Stimulated activated CD8-positive, alpha-beta memory T cell treated with anti-CD3 and anti-CD28 coated beads, Interleukin-15, amount 100 ng/mL, for 1 hour (primary cell): ENCODE results near the gene MTOR.
"Not testable (repeated sequence)": the region's sequence is repeated elsewhere in the genome, so short reads cannot be mapped to it uniquely, and the experiment has no call there.

Experiments
- DNase-seq: peaks from one replicate; pipeline ENCODE4 v3.0.0-alpha.2; 2020; ENCODE audit warnings: low read depth

Gene MTOR

DNA sequence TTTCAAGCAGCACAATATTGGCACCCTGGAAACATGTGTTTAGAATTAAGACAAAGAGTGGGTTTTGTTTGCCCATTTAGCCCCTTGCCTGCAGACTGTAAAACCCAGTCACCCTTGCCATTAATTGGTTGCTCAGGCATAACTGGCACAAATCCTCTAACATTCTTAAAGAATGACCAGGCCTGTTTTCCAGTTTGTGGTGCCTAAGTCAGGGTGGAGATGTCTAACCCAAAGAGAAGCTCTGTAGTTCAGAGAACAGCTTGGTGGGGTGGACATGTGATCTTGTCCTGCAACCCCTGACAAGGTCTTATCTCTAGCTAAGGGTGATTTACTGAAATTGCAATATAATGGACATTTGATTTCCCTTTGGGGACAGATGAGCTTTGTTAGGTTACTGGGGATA is 82.0 kb downstream of the MTOR start:
- no peak for DNase-seq

DNA sequence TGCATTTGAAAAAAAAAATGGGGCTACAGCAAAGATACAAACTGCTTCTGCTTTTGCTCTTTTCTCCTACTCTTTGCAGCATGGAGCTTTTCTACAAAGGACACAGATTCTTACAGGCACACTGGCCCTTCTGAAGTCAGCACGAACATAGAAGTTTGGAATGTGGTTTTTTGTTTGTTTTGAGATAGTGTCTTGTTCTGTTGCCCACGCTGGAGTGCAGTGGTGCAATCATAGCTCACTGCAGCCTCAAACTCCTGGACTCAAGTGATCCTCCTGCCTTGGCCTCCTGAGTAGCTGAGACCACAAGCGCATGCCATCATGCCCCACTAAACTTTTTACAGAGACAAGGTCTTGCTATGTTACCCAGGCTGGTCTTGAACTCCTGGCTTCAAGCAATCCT is 82.6 kb downstream of the MTOR start:
- not testable (repeated sequence) for DNase-seq

DNA sequence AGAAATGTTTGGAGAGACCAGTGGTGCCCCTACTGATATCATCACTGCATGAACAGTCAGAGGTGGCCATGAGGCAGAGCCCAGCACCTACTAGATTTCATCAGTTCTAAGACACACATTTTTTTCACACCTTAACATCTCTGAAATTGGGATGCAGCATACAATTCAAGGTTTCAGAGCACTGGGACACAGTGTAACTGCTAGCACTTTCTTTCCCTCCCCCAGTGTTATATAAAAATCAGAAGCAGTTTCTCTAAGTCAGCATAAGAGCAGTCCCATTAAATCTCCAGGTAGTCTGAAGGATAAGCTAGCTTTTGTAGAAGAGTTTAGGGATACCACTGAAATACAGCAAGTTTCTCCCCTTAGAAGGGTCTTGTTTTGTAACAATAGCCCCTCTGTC is 83.2 kb downstream of the MTOR start:
- DNase-seq = no peak

DNA sequence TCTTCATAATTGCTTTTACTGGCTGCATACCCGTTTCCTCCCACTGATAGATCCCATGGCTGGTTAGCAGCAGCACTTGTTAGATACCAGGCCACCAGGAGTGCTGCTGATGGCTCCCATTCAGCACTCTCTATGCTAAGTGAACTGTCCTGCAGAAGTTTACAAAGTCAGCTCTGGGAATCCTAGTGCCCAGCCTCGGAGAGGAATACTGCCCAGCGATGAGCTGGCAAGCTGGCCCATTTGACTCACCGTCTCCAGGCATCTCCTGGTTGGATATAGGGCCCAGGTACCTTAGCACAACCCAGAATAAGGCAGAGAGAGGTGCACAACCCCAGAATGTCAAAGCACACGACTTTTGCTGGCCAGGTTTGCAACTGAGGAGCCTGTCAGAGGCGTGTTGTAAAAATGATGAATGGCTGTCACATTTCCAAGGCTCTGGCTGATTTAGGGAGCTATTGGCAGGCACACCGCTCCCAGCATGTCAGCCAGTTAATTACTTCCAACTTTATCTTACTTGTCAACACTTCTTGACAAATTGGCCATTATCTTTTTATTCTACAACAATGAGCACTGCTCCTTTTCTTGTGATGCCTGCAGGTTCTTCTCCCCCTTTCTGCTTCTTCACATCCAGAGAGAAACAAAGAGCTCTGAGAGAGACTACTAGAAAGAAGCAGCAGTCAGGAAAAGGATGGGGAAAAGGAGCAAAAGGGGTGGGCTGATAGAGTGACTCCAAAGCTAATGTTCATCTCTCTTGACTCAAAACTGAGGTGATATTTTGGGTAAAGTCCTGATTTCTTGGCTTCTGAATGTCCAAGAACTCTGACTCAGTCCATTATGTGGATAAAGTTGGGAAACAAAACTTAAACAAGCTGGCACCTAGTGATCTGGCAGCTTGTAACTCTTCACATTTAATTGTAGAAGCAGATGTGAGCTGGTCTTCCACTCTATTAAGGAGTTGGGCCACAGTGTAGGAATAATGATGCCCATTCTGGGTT is 84.0 kb downstream of the MTOR start:
- DNase-seq = no peak

DNA sequence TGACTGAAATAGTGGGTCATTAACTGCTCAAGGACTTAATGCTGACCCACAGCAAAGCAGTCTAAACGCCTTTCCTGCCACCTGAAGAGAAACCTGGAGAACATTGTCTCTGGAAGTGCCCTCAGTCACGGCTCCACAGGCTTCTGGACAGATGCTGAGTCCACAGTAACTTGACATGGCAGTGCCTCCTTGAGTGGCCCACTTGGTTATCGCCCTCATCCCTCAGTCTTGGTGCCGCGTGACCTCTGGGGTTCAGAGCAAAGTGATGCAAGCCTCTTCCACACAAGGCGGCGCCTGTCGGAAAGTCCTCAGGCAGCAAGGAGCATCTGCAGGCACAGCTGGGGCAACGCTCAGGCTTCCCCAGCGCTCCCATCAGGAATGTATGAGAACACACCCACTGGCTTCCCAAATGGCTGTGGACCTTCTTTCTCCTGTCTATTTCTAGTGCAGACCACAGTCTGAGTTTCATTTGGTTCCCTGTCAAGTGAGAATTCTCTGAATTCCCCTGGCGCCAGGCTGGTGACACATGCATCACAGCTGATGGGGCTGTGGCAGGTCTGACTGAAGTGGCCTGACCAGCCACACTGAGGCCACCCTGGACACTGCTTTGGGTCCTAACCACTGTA is 86.2 kb downstream of the MTOR start:
- DNase-seq = no peak

DNA sequence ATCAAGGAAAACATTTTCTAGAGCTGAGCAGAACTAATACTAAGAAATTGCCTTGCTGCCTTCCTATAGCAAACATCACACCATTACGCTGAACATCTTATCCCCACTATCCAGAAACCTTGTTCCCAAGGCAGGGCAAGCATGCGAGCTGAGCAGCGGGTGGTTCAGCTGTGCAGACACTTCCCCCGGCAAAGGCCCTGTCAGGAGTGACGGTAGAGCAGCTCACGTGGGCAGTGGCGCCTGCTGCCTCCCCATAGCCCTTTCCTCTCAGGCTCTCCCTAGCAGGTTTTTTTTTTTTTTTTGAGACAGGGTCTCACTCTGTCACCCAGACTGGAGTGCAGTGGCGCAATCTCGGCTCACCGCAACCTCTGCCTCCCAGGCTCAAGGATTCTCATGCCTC is 86.9 kb downstream of the MTOR start:
- no peak for DNase-seq

DNA sequence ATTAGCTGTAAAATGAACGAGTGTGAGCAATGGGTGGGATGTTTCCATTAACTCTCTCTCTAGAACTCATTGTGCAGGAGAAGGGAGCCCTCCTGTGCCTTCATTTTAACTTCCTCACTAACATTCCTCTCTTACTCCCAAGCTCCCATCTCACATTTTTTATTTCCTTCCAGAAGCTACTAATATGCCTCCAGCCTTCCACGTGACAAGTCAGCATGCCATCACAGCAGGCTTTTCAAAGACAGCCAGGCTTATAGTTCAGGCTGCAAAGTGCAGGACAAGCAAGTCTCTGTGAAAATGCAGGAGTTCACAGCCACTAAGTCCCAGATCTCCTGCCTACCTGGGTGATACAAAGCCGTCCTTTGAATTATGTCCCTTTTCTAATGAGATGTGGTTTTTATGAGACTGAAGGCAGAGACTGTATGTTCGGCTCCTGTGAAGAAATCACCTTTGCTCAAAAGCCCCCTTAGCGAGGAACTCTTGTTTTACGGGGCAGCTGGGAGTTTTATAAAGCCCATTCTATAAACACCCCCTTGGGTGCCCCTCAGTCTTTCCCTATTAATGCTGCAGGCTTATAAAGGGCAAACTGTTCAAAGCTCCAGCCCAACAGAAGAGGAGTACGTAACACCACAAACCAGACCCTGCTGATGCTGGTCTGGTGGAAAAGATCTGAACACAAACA is 87.9 kb downstream of the MTOR start:
- no peak for DNase-seq

DNA sequence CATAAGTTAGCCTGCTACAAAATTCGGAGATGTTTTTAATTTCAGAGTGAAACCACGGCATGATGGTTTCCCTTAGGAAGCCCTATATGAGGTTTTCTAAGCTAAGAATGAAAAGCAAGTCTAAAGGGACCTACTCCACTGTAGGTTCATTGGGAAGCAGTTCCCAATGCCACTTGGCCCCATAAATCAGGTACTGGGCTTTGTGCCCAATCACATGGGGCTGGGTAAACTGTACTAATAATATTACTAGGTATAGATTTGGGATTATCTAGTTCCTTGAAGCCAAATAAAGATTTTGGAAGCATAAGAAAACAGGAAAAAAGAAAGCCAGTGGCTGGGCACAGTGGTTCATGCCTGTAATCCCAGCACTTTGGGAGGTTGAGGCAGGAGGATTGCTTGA is 92.2 kb downstream of the MTOR start:
- no peak for DNase-seq

DNA sequence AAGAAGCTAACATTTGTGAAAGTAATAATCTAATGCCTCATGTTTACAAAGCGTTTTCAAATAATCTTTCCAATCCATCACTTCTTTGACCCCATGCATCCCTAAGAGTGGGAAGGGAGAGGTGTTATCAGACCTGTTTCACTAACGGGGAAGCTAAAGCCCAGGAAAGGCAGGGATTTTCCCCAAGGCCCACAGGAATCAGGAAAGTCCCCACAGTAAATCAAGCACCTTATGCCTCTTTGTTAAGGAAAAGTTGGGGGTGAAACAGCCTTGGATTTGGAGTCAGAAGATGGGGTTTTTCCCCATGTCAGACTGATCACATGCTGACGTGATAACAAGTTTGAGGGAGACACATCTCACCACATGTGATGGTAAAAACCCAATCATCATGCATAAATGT is 93.1 kb downstream of the MTOR start:
- no peak for DNase-seq

DNA sequence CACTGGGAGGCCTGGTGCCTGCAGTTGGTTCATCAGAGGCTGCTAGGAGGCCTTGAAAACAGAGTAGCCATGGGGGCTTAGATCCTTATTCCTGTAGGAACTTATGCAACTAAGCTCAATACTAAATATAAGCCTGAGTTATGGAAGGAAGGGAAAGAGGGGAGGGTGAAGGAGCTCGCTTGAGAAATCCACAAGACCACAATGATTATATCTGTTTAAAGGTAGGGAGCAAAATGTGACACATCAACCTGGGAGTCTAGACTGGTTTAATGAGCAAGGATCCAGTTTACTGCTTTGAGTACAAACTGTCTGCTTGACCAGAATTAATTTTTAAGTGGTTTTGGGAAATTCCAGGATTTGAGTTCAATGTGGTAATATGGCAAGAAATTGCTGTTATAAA is 93.6 kb downstream of the MTOR start:
- no peak for DNase-seq

DNA sequence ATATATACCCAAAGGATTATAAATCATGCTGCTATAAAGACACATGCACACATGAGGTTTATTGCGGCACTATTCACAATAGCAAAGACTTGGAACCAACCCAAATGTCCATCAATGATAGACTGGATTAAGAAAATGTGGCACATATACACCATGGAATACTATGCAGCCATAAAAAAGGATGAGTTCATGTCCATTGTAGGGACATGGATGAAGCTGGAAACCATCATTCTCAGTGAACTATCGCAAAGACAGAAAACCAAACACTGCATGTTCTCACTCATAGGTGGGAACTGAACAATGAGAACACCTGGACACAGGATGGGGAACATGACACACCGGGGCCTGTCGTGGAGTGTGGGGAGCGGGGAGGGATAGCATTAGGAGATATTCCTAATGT is 95.6 kb downstream of the MTOR start:
- not testable (repeated sequence) for DNase-seq

DNA sequence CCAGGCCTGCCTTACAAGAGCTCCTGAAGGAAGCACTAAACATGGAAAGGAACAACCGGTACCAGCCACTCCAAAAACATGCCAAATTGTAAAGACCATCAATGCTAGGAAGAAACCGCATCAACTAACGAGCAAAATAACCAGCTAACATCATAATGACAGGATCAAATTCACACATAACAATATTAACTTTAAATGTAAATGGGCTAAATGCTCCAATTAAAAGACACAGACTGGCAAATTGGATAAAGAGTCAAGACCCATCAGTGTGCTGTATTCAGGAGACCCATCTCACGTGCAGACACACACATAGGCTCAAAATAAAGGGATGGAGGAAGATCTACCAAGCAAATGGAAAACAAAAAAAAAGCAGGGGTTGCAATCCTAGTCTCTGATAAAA is 99.6 kb downstream of the MTOR start:
- DNase-seq = not testable (repeated sequence)

DNA sequence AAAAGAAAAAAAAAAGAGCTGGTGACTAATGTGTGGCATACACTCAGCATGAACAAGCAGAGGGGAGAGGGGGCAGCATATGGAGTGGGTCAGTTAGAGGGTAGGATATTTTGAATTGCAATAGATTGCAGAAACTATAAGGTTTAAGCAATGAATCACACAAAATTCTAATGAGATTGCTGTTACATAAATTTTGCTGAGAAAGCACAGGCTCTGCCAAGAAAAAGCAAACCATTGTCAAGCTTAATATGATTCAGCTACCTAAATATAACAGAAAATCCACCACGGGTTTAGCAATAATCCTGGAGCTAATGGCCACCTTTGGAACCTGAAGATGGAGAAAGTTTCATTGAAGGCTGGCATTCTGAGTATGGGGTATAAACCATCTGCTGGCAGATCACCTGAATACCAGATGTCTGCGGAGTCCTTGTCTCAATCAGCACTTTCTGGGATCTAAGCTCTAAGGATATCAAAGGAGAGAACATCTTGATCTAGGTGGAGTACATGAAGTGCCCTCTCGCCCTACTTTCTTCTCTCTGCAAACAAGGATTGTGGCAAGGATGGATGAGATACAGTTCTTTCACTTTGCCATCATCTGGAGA is 103.5 kb downstream of the MTOR start:
- no peak for DNase-seq

DNA sequence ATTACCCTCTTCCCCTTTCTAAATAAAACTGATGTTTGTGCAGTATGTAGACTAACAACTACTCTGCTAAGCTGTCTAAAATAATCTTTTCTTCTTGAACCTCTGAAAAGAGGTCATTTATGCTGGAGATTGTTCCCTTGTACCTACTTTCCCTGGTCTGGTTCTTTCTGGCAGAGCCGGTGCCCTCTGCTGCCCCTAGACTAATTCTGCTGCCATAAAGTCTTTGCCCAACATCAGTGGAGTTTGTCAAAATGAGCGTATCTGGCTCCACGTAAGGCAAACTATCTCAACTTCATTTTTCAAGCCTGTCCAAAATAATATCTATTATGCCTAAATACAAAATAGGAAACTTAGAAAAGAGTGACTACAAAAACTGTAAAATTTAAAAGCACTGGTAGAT is 104.1 kb downstream of the MTOR start:
- no peak for DNase-seq

DNA sequence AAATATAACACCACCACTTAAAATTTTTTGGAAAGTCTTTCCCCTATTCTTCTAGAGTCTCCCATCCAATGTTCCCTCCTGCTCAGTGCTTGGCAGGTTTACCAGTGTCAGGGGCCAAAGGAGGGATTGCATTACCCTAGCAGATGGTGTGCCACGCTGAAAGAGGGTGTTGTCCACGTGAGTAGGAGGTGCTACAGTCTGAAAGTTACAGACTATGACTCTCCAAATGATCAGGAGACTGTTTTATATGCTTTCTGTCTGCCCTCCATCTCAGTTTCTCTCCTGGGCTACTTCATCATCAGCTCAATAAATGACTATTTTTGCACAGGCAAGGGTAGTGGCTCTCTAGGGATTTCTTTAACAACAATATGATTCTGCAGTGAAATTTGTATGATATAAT is 104.5 kb downstream of the MTOR start:
- DNase-seq = no peak

DNA sequence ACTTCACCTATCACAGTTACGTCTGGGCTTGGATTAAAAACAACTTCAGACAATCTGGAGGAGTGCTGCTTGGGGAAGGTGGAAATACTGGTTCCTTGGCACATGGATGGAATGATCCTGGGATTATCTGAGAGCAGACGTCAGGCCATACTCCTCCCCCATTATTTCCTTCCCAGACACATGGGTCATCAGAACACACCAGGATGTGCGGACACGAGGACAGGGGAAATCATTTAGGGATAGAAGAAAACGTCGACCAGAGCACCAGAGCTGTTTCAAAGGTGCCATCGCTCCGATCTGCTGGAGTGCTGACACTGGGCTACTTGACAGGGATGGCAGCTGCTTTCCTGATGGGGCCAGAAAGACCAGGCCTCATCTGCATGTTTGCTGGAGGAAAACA is 105.0 kb downstream of the MTOR start:
- no peak for DNase-seq

DNA sequence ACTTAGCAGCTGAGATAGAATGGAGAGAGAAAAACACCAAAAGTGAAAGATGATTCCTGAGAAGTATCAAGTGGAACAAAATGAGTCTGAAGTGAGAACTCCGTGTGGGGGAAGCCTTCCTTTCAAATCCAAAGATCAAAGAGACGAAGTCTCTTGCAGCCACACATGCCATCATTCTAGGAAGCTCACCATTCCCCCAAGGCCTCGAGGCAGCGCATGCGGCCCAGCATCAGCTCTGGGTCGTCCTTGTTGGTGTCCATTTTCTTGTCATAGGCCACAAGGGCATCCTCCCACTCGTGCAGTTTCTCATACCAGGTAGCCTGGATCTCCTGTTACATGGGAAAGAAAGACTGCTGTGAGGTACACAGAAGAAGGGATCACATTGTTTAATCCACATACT is 105.4 kb downstream of the MTOR start:
- no peak for DNase-seq

DNA sequence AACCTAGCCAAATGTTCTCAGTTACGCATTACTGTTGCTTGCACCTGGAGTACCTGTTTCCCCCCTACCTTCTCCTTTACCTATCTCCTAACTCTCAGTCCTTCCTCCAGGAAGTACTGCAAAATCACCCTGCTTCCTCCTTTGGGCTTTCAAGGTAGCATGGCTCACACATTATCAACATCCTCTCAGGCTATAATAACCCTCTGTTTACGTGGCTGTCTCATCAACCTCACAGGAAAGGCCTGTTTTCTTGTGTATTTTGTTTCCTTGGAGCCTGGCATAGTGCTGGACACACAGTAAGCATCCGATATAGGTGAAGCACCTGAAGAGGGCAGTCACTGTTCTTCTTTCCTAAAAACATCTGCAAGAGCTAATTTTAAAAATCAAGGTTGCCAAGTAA is 105.9 kb downstream of the MTOR start:
- DNase-seq = no peak

DNA sequence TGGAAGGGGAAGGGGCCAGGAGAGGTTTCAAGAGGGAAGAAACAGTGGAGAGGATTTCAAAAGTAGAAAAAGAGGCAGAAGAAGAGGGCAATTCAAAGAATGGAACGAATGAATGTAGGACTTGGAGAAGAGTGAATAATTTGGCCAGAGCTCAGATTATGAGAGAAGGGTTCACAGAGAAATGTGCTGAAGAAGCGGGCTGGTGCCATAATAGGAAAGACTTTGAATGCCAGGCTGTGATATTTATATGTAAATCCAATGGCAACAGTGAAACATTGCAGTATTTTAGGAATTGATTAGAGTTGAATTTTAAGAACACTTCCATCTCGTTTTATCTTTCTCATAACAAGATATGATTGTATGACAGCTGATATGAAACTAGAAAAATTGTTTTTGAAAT is 109.2 kb downstream of the MTOR start:
- no peak for DNase-seq

DNA sequence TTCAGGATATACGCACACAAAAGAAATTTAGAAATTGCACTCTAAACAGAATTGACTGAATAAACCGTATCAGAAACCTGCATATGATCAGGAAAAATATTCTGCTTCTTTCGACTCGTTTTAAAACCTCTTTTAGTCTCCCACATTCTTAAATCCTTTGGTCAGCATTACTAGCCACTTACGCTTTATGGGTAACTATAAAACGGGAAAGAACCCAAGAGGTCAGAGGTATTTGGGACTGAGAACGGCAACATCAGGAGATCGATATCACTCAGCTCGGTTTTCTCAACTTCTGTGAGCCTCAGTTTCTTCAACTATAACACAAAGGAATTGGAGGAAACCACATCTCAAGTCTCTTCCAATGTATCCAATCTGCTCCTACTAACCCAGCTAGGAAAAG is 109.6 kb downstream of the MTOR start:
- no peak for DNase-seq

DNA sequence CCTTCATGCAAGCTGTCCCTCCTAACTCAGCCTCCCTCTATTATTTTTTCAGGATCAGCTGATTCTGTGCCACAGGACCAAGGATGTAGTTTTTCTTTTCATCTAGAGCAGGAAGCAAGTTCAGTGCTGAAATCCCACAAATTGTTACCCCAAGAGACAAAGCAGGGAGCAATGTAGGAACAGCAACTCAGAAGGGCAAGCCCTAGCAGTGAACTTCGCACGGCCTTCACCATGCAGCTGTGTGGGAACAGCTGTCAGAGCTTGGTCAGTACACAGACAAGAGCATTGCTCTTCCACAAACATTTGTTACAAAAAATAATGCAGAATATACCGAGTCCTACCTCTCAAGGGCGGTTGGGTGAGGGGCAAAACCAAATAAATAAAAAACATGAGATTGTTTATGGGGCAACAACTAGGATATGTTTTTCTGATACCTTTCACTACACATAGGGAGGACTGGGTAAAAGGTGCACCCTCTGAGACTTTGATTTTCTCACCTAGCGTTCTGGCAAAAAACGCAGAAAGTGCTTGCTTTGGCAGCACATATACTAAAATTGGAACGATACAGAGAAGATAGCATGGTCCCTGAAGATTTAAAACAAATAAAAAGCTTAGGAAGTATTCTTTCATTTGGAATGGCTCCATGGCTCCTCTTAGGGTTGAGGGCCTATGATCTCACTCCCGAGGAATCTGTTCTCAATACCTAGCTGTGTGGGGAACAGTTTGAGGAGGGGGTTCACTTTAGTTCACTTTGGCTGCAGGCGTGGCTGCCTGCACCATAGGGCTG is 110.3 kb downstream of the MTOR start:
- DNase-seq = no peak

DNA sequence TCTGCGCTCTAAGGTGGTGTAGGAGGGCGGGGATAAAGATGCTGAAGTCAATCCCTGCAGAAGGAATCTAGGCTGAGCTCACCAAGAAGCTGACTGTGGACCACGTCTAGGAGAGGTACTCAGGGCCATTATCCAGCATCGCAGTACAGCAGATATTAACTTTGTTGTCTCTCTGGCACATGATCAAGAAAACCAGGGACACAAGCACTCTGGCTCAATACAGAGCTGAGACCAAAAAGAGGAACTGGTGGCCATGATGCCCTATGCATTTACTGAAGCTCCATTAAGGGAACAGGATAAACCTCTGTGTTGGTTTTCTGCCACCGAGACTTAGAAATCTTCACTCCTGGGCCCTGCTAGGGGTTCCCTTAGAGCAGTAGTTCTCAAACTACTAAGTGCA is 111.2 kb downstream of the MTOR start:
- DNase-seq = no peak
